ENCODE measurements around the gene TRMT61B.

The TRMT61B gene

GRCh38 chr2:28828382-28828781 is 41.7 kb downstream of the TRMT61B start:
- no peak overlapping the region for H3K4me3 ChIP-seq (ENCODE audit: low read depth, low read length)
- TF ChIP-seq CTCF (IDR thresholded peaks at IDR 0.05; ENCODE audit: borderline replicate concordance, insufficient read depth, low read depth, low read length) = no peak

GRCh38 chr2:28824870-28825269 is 45.2 kb downstream of the TRMT61B start:
- no peak overlapping the region for H3K4me3 ChIP-seq (ENCODE audit: low read depth, low read length)
- no peak for TF ChIP-seq CTCF (IDR thresholded peaks at IDR 0.05; ENCODE audit: borderline replicate concordance, insufficient read depth, low read depth, low read length)

DNA sequence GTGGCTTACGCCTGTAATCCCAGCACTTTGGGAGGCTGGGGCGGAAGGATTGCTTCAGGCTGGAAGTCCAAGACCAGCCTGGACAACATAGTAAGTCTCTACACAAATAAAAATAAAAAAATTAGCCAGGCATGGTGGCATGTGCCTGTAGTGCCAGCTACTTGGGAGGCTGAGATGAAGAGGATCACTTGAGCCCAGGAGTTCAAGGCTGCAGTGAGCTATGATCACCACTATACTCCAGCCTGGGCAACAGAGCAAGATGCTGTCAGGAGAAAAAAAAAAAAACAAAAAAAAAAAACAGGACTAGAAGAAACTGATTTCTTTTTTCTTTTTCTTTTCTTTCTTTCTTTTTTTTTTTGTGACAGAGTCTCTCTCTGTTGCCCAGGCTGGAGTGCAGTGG is 45.9 kb downstream of the TRMT61B start:
- no peak overlapping the region for H3K4me3 ChIP-seq (ENCODE audit: low read depth, low read length)
- no peak for TF ChIP-seq CTCF (IDR thresholded peaks at IDR 0.05; ENCODE audit: borderline replicate concordance, insufficient read depth, low read depth, low read length)

GRCh38 chr2:28822036-28822435 is 48.1 kb downstream of the TRMT61B start:
- no peak overlapping the region for H3K4me3 ChIP-seq (ENCODE audit: low read depth, low read length)
- no peak for TF ChIP-seq CTCF (IDR thresholded peaks at IDR 0.05; ENCODE audit: borderline replicate concordance, insufficient read depth, low read depth, low read length)

- peak; percentile 65; the same call in 1 of the 2 replicates for TF ChIP-seq CTCF (IDR thresholded peaks at IDR 0.05; ENCODE audit: borderline replicate concordance, insufficient read depth, low read depth, low read length)
- no peak overlapping the region for H3K4me3 ChIP-seq (ENCODE audit: low read depth, low read length)
Measured at GRCh38 chr2:28821295-28821958, 48.7 kb downstream of the TRMT61B start.

- no peak for TF ChIP-seq CTCF (IDR thresholded peaks at IDR 0.05; ENCODE audit: borderline replicate concordance, insufficient read depth, low read depth, low read length)
- no peak overlapping the region for H3K4me3 ChIP-seq (ENCODE audit: low read depth, low read length)
Measured at GRCh38 chr2:28818053-28818452, 52.1 kb downstream of the TRMT61B start.
